ENCODE results near the gene RSU1. TPM values are rescaled to one million over a fixed set of nuclear protein-coding genes. Genes with fewer than 3 reads are reported as not detected.

RSU1 gene
- total RNA-seq, 4 donors from 2014 or later, result 28.7 to 50.9 (median 43.0) TPM

GRCh38 chr10:16690417-16690816 lies 126.8 kb downstream of the RSU1 start:
- DNase-seq (ENCODE audit: low spot score in 2 of 2), result no peak
- TF ChIP-seq CTCF (IDR thresholded peaks at IDR 0.05) (no peak), POLR2A (IDR thresholded peaks at IDR 0.05) (no peak)
- H3K4me3 ChIP-seq (ENCODE audit: low read depth, poor library complexity, severe bottlenecking), result no peak overlapping the region
- intact Hi-C loops (cut with DNase I; ENCODE audit: low total_unique reads), result no loop called here
- WGBS, 2 donors, result 93% methylated on average over 5 of the region's 5 CpGs

- 81 to 86% methylated on average over 5 of the region's 5 CpGs for WGBS, 2 donors
- TF ChIP-seq POLR2A (IDR thresholded peaks at IDR 0.05), result no peak
- TF ChIP-seq CTCF (IDR thresholded peaks at IDR 0.05), result no peak
- intact Hi-C loops (cut with DNase I; ENCODE audit: low total_unique reads), result no loop called here
Observed at GRCh38 chr10:16689696-16690095, 127.5 kb downstream of the RSU1 start.

DNA sequence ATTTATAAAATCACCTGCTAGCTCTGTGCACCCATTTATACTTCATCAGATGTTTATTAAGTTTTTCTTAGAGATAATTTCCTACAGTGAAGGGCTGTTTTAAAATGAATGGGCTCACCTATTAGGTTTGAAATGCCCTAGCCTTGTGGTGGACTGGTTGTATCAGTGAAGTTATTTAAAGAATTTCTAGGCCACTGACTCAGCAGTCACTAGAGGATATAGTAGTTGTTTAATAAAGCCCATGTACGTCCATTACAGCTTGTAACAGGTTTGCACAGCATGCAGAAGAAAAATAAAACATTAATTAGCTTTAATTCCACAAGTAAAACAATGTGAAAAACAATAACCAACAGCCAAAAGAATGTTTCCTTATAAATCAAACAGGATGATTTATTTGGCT lies 128.0 kb downstream of the RSU1 start:
- H3K4me3 ChIP-seq (ENCODE audit: low read depth, poor library complexity, severe bottlenecking), result no peak overlapping the region
- intact Hi-C loops (cut with DNase I; ENCODE audit: low total_unique reads), result no loop called here
- WGBS, 2 donors, result 63 to 90% methylated on average over 1 of the region's 1 CpG
- DNase-seq (ENCODE audit: low spot score in 2 of 2), result no peak
- TF ChIP-seq CTCF (IDR thresholded peaks at IDR 0.05) (no peak), POLR2A (IDR thresholded peaks at IDR 0.05) (no peak)

More at GRCh38 chr10:16689696-16690095, 127.5 kb downstream of the RSU1 start:
- H3K4me3 ChIP-seq (ENCODE audit: low read depth, poor library complexity, severe bottlenecking), result no peak overlapping the region
- no peak for DNase-seq (ENCODE audit: low spot score in 2 of 2)

DNA sequence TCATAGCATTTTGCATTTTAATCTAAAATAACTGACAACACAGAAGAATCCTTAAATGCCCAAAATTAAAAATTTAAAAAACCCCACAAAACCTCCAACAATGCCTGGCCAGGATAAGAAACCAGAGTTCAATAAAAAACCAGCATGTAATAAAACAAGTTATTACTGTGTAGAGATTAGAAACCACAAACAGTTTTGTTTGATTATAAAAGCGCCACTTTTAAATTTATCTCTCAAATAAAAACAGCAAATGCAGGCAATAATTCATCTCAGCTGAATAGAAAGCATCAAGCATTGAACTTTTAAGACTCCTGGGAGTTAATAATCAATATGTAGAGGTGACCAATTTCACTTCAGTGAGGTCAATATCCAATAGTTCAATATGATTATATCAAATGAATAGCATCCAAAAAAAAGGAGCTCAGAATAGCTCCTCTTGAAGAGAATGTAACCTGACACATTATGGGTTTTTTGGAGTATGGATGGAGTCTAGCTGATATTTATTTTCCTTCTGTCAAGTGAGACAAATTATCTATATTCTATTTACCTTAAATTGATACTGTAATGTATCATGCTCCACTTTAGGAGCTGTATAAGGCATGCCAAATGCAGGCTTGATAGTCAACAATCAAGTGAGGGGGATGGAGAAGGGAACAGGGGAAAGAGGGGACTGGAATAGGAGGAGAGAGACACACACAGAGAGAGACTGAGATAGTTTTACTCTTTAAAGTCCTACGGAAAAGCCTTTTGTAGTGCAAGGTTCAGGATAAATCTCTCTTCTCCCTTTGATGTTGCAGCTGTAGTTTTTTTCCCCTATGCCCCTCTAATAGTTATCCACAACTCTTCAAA lies 130.9 kb downstream of the RSU1 start:
- WGBS, 2 donors, result 68 to 72% methylated on average over 2 of the region's 2 CpGs
- H3K4me3 ChIP-seq (ENCODE audit: low read depth, poor library complexity, severe bottlenecking), result no peak overlapping the region
- no peak for DNase-seq (ENCODE audit: low spot score in 2 of 2)
- no peak for TF ChIP-seq POLR2A (IDR thresholded peaks at IDR 0.05)
- no peak for TF ChIP-seq CTCF (IDR thresholded peaks at IDR 0.05)
- intact Hi-C loops (cut with DNase I; ENCODE audit: low total_unique reads), result no loop called here

- no peak for DNase-seq (ENCODE audit: low spot score in 2 of 2)
- intact Hi-C loops (cut with DNase I; ENCODE audit: low total_unique reads), result no loop called here
- WGBS, 2 donors, result 89 to 93% methylated on average over 6 of the region's 6 CpGs
- TF ChIP-seq POLR2A (IDR thresholded peaks at IDR 0.05) (no peak), CTCF (IDR thresholded peaks at IDR 0.05) (no peak)
- no peak overlapping the region for H3K4me3 ChIP-seq (ENCODE audit: low read depth, poor library complexity, severe bottlenecking)
Observed at GRCh38 chr10:16685551-16685950, 131.7 kb downstream of the RSU1 start.
